ENCODE data around the gene THEMIS. TPM values are rescaled to one million over a fixed set of nuclear protein-coding genes. Genes with fewer than 3 reads are reported as not detected.

THEMIS gene
- total RNA-seq, 1 experiment from 2014 or later, result not detected

GRCh38 chr6:127844529-127844928 is 56.3 kb downstream of the THEMIS start (continued):
- TF ChIP-seq ZNF232 (CRISPR knock-in tag; IDR thresholded peaks at IDR 0.05), result no peak
- TF ChIP-seq, protein P1, sequence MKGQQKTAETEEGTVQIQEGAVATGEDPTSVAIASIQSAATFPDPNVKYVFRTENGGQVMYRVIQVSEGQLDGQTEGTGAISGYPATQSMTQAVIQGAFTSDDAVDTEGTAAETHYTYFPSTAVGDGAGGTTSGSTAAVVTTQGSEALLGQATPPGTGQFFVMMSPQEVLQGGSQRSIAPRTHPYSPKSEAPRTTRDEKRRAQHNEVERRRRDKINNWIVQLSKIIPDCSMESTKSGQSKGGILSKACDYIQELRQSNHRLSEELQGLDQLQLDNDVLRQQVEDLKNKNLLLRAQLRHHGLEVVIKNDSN (CRISPR knock-in tag; IDR thresholded peaks at IDR 0.05), result no peak
- no peak for TF ChIP-seq MYBL2 (CRISPR knock-in tag; IDR thresholded peaks at IDR 0.05)
- no peak for TF ChIP-seq KAT7 (CRISPR knock-in tag; IDR thresholded peaks at IDR 0.05; ENCODE audit: borderline replicate concordance)
- no peak for TF ChIP-seq TEAD4 (CRISPR knock-in tag; IDR thresholded peaks at IDR 0.05)
- TF ChIP-seq, protein P2, sequence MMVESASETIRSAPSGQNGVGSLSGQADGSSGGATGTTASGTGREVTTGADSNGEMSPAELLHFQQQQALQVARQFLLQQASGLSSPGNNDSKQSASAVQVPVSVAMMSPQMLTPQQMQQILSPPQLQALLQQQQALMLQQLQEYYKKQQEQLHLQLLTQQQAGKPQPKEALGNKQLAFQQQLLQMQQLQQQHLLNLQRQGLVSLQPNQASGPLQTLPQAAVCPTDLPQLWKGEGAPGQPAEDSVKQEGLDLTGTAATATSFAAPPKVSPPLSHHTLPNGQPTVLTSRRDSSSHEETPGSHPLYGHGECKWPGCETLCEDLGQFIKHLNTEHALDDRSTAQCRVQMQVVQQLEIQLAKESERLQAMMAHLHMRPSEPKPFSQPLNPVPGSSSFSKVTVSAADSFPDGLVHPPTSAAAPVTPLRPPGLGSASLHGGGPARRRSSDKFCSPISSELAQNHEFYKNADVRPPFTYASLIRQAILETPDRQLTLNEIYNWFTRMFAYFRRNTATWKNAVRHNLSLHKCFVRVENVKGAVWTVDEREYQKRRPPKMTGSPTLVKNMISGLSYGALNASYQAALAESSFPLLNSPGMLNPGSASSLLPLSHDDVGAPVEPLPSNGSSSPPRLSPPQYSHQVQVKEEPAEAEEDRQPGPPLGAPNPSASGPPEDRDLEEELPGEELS (CRISPR knock-in tag; IDR thresholded peaks at IDR 0.05), result no peak
- no peak for TF ChIP-seq E2F5 (CRISPR knock-in tag; IDR thresholded peaks at IDR 0.05)
- no peak for TF ChIP-seq NR3C1 (CRISPR knock-in tag; conservative IDR thresholded peaks at IDR 0.05; ENCODE audit: low read depth)

DNA sequence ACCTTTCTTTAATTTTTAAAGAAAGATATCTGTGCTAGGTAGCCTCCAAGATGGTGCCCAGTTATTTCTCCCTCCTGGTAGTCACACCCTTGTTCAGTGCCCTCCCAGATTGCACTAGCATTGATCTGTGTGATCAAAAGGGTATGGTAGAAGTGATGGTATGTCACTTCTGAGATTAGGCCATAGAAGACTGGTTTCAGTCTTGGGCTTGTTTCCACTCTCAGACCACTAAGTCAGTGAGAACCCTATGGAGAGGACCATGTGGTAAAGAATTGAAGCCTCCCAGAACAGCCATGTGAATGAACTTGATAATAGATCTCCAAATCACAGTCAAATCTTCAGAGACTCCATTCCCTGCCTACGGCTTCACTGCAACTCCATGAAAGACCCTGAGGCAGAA is 57.3 kb downstream of the THEMIS start:
- CTCF ChIA-PET, result no interaction called here
- Mint-ChIP-seq H3K36me3 (no peaks in the 10 kb centered on the region), H3K27me3 (ENCODE audit: low read depth) (no peaks in the 10 kb centered on the region), H3K27ac (no peak overlapping the region), H3K4me3 (no peak overlapping the region), H3K9me3 (no peaks in the 10 kb centered on the region), H3K4me1 (no peaks in the 10 kb centered on the region)
- DNase-seq (ENCODE audit: low spot score) (no peak), ATAC-seq (no peak)
- POLR2A ChIA-PET, result no interaction called here
- no peak for TF ChIP-seq ZNF671 (CRISPR knock-in tag; IDR thresholded peaks at IDR 0.05)
- no peak for TF ChIP-seq TP53 (CRISPR knock-in tag; IDR thresholded peaks at IDR 0.05)
- no peak for TF ChIP-seq CREM (CRISPR knock-in tag; IDR thresholded peaks at IDR 0.05)
- TF ChIP-seq, protein P3, sequence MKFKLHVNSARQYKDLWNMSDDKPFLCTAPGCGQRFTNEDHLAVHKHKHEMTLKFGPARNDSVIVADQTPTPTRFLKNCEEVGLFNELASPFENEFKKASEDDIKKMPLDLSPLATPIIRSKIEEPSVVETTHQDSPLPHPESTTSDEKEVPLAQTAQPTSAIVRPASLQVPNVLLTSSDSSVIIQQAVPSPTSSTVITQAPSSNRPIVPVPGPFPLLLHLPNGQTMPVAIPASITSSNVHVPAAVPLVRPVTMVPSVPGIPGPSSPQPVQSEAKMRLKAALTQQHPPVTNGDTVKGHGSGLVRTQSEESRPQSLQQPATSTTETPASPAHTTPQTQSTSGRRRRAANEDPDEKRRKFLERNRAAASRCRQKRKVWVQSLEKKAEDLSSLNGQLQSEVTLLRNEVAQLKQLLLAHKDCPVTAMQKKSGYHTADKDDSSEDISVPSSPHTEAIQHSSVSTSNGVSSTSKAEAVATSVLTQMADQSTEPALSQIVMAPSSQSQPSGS (CRISPR knock-in tag; IDR thresholded peaks at IDR 0.05; ENCODE audit: borderline replicate concordance, low read depth), result no peak
- no peak for TF ChIP-seq ZNF317 (CRISPR knock-in tag; IDR thresholded peaks at IDR 0.05; ENCODE audit: borderline replicate concordance, low read depth)
- TF ChIP-seq, protein P4, sequence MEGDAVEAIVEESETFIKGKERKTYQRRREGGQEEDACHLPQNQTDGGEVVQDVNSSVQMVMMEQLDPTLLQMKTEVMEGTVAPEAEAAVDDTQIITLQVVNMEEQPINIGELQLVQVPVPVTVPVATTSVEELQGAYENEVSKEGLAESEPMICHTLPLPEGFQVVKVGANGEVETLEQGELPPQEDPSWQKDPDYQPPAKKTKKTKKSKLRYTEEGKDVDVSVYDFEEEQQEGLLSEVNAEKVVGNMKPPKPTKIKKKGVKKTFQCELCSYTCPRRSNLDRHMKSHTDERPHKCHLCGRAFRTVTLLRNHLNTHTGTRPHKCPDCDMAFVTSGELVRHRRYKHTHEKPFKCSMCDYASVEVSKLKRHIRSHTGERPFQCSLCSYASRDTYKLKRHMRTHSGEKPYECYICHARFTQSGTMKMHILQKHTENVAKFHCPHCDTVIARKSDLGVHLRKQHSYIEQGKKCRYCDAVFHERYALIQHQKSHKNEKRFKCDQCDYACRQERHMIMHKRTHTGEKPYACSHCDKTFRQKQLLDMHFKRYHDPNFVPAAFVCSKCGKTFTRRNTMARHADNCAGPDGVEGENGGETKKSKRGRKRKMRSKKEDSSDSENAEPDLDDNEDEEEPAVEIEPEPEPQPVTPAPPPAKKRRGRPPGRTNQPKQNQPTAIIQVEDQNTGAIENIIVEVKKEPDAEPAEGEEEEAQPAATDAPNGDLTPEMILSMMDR (IDR thresholded peaks at IDR 0.05), result no peak
- TF ChIP-seq CBFB (CRISPR knock-in tag; IDR thresholded peaks at IDR 0.05; ENCODE audit: low read depth), result no peak
- TF ChIP-seq, protein P5, sequence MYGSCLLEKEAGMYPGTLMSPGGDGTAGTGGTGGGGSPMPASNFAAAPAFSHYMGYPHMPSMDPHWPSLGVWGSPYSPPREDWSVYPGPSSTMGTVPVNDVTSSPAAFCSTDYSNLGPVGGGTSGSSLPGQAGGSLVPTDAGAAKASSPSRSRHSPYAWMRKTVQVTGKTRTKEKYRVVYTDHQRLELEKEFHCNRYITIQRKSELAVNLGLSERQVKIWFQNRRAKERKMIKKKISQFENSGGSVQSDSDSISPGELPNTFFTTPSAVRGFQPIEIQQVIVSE (CRISPR knock-in tag; IDR thresholded peaks at IDR 0.05; ENCODE audit: borderline replicate concordance), result no peak
- no peak for TF ChIP-seq ETV6 (CRISPR knock-in tag; IDR thresholded peaks at IDR 0.05)
- TF ChIP-seq HMGA2 (CRISPR knock-in tag; IDR thresholded peaks at IDR 0.05), result no peak
- no peak for TF ChIP-seq NFE2L1 (CRISPR knock-in tag; IDR thresholded peaks at IDR 0.05)
- TF ChIP-seq, protein P6, sequence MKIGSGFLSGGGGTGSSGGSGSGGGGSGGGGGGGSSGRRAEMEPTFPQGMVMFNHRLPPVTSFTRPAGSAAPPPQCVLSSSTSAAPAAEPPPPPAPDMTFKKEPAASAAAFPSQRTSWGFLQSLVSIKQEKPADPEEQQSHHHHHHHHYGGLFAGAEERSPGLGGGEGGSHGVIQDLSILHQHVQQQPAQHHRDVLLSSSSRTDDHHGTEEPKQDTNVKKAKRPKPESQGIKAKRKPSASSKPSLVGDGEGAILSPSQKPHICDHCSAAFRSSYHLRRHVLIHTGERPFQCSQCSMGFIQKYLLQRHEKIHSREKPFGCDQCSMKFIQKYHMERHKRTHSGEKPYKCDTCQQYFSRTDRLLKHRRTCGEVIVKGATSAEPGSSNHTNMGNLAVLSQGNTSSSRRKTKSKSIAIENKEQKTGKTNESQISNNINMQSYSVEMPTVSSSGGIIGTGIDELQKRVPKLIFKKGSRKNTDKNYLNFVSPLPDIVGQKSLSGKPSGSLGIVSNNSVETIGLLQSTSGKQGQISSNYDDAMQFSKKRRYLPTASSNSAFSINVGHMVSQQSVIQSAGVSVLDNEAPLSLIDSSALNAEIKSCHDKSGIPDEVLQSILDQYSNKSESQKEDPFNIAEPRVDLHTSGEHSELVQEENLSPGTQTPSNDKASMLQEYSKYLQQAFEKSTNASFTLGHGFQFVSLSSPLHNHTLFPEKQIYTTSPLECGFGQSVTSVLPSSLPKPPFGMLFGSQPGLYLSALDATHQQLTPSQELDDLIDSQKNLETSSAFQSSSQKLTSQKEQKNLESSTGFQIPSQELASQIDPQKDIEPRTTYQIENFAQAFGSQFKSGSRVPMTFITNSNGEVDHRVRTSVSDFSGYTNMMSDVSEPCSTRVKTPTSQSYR (CRISPR knock-in tag; IDR thresholded peaks at IDR 0.05), result no peak
- no peak for TF ChIP-seq MLX (CRISPR knock-in tag; IDR thresholded peaks at IDR 0.05)
- TF ChIP-seq ZNF138 (CRISPR knock-in tag; conservative IDR thresholded peaks at IDR 0.05), result no peak
